GM10248 (cell line): Measurements from ENCODE around the gene EIF3F.
A peak's percentile ranks its signal among the peaks of the same experiment; 100 is the strongest.

Source experiments
- CTCF ChIA-PET: fragments of 300-600 bp; sonication (Branson Sonifier 250); formaldehyde crosslinking; extraction: SDS; loops from one replicate; lab custom pipeline; 2021; ENCODE audit warnings: antibody characterized with exemption; lab: Yijun Ruan, JAX
- POLR2A ChIA-PET: fragments of 350-650 bp; sonication (Branson Sonifier 250); formaldehyde crosslinking; extraction: SDS; loops from one replicate; lab custom pipeline; 2020; ENCODE audit warnings: antibody characterized with exemption; lab: Yijun Ruan, JAX
- DNase-seq: peaks from one replicate; pipeline ENCODE4 v3.0.0; 2012; ENCODE audit errors: extremely low spot score
- CTCF ChIP-seq: IDR thresholded peaks from 2 replicates; pipeline ENCODE4 v1.5.1; 2012; ENCODE audit warnings: mild to moderate bottlenecking, low read depth; ENCODE audit errors: extremely low read depth, missing control alignments, control extremely low read depth

The EIF3F gene

DNA sequence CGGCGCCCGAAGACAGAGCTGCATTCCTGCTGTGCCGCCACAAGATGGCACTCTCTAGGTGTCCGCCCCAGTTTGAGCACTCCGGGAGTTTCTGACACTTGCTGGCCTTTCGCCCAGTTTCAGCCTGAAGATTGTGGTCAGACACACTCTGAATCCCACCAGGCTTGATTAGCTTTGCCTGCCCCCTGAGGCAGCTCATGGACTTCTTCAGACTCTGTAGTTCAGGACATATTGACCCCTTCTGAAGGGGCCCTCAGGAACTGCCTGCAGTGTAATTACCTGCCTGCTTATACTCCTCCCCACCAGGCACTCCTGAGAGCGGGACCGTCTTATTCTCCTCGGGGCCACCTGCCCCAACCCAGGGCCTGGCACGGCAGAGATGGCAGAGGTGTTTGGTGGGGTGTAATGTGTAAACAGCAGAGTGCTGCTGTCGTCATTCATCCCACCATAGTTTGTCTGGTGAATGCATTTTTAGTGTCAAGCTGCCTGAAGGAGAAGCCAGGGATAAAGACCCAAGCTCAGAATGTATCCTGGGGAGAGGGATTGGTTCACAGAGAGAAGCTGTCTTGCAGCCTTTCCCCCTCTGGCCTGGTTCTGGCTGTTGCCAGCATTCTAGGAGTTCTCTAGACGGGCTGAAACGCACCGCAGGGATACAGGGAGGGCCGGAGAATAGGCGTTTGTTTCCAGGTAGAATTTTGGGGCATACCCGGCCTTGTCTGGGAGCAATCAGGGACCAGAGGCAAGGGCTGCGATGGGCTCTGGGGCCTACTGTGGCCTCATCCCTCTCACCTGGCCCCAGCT, 46.4 kb downstream of the EIF3F start:
- peak; percentile 85 for TF ChIP-seq CTCF
- DNase-seq = peak; percentile 87
- ChIA-PET POLR2A (no interaction called here), CTCF (interaction anchor here (0.6 to 12.2 kb wide), 30 partner anchors 11 to 276 kb away, joined by 3 to 275 read pairs (median 6); partner anchors contain the start of gene EIF3F)

- POLR2A ChIA-PET = no interaction called here
- no peak for DNase-seq
- CTCF ChIA-PET = interaction anchor here (1.0 to 12.2 kb wide), 23 partner anchors 10 to 277 kb away, joined by 3 to 275 read pairs (median 8); partner anchors contain the start of gene EIF3F
- TF ChIP-seq CTCF = no peak
Observed at GRCh38 chr11:8034106-8034585, 47.0 kb downstream of the EIF3F start.

DNA sequence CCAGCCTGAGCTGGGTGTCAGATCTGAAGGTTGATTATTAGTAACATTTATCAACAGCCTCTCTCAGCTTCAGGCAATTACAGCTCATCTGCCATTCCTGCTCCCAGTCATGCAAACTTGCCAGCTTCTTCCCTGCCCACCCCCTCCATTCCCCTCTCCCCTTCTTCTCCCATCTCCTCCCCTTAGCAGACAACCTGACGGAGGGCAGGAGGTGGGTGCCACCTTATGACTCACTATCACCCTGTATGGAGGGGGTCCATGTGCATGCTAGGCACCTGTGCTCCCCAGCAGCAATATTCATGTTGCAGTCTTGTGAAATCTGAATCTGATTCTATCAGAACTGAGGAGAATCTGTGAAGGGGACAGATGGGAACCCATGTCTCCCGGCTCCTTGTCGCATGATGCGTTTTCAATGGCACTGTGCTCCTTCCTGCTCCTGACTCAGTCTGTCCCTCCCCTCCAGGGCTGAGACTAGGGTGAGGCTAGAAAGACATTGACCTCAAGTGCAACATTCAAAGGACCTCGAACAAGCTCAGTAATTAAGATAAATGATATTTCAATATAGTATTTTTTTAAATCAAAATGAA, 47.6 kb downstream of the EIF3F start:
- ChIA-PET POLR2A (no interaction called here), CTCF (interaction anchor here (1.0 to 12.2 kb wide), 11 partner anchors 10 to 64 kb away, joined by 3 to 275 read pairs (median 19); no protein-coding TSS in a partner anchor)
- TF ChIP-seq CTCF = no peak
- no peak for DNase-seq

DNA sequence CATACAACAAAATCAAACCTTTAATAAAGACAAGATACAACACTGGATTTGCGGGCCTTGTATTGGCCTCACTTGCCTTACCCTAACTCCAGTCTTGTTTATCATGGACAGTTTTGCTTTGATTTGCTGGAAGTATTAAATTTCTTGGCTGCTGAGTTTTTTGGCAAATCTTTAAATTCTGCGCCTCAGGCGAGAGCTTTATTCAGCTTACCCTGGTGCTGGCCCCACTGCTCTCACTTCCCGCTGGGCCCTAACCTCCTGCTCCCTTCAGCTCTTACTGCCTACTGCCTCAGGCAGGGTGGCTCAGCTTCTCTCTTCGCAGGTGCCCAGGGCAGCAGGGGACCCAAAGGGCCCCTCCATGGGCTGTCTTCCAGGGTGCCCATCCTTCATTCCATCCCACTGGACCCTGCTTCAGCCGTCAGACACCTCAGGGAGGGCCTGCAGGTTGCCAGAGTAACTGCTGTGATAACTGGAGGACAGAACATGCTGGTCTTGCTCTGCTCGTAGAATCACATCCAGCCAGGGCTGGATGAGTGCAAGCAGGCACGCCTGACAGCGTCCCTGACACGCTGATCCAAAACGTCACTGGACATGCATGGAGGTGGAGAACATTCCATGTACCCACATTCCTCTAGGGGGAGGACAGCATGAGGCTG, 48.2 kb downstream of the EIF3F start:
- no peak for TF ChIP-seq CTCF
- no peak for DNase-seq
- POLR2A ChIA-PET = no interaction called here
- CTCF ChIA-PET = interaction anchor here (1.0 to 12.2 kb wide), 8 partner anchors 9 to 64 kb away, joined by 3 to 275 read pairs (median 21); no protein-coding TSS in a partner anchor

DNA sequence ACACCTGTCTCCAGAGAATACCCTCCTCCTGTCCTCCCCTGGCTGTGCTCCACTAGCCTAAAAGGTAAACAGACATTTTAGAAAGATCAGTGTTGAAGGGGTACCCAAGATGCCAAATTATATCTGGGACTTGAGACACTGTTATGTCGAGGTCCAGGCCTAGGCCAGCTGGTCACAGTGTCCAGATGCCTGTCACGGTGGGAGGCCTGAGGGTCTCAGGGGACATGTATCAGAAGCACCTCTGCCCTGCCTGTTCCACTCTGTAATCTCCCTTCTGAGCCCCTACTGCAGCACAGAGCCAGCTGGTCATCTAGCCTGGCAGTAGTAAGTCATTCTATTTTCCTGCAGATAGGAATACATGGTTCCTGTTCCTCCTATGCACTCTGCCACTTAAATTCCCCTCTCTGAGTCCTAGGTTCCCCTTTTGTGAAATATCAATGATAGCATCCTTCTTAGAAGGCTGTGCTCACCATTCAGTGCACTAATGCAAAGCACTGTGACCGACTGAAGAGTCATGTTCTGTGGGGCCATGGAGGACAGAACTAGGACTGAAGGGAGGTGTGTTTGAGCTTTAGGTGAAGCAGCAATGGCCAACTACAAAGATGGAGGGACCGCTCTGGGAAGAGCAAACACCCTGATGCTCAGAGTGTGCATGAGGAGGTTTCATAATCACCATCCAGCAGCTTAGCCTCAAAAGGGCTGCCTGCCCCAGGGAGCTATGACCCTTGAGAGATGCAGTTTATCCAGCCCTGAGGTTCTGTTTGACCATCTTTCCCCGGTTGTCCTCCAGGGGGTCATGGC, 49.1 kb downstream of the EIF3F start:
- POLR2A ChIA-PET = no interaction called here

More for the DNA sequence above, 49.1 kb downstream of the EIF3F start:
- DNase-seq = no peak
- CTCF ChIA-PET = interaction anchor here (1.1 to 12.2 kb wide), 5 partner anchors 14 to 73 kb away, joined by 3 to 275 read pairs (median 4); no protein-coding TSS in a partner anchor
- no peak for TF ChIP-seq CTCF
